HK-2 (cell line): ENCODE results near the gene HDAC4.

ENCODE experiments used
- DNase-seq: peaks from one replicate; pipeline ENCODE4 v3.0.0-alpha.2; 2018; ENCODE audit not compliant: unreplicated experiment

Gene HDAC4

GRCh38 chr2:239167011-239167673 is 233.7 kb downstream of the HDAC4 start:
- DNase-seq, result no peak

DNA sequence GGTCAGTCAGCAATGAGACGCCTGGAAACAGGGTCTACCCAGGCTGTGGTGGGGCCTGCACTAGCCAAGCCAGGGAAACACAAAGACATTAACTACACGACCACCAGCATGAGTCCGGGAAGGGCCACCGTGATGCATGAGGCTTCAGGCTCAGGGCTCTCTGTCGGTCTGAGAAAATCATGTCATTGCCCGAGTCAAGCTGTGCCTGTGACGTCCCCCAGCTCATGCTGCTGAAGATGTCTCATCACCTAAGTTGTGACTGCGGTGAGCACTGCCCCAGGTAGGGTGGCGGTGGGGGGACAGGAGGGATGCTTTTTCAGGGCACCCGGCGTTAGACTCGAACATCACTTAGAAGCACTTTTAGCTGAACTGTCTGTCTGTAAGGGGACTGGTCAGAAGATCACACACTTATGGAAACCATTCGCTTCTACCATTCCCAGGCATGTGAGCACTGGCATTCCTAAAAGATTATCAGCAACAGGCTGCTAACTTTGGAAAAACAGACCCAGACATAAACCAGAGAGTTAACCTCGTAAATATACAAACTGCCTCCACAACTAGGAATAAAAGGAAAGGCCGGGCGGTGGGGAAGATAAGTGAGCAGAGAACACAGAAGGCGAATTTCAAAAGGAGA is 234.5 kb downstream of the HDAC4 start:
- DNase-seq, result no peak

DNA sequence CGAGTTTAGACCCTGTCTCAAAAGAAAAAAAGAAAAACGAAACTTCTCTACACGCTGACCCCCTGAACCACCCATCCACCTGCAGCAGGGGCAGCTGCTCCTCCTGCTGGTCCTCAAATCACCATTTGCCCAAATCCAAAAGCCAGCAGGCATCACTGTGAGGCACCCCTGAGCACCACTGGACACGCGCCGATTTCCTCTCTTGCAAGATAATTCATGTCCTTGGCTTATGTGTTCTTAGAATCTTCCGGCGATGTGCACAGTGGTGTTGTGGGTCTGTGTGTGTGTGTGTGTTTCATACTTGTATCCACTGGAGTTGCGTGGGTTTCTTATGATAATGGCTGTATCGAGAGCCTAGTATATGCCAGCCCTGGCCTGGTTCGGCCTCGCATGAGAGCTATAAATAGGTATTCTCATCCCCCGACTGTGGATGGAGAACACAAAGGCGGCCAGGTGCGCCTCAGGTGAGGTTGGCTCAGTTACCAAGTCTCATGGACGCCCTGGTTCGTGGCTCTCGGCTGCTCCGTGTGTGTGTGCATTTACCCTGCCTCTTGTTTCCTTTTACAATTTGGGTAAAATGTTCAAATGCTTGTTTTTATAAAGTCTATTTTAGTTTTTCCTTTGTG is 235.5 kb downstream of the HDAC4 start:
- no peak for DNase-seq

DNA sequence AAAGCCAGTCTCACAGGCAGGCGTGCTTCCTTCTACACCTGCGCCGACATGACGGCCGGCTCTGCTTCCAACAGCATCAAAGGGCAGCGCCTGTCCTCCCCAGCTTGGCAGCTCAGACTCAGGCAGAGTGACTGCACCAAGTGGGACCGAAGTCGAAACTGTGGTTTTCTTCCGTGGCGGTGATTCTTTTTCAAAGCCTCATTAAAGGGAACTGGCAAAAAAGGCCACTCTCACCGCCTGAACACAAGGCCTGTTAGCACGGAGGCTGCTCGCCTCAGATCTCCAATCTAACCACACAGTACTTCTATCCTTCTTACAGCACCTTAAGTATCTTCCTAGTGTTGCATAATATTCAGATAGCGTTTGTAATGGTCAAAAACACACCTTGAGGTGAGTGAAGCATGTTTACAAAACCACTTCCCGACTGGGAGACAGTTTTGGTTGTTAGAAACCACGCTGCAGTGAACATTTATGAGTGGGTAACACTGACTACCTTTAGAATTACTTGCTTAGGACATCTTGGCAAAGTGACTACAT is 236.4 kb downstream of the HDAC4 start:
- DNase-seq, result no peak

DNA sequence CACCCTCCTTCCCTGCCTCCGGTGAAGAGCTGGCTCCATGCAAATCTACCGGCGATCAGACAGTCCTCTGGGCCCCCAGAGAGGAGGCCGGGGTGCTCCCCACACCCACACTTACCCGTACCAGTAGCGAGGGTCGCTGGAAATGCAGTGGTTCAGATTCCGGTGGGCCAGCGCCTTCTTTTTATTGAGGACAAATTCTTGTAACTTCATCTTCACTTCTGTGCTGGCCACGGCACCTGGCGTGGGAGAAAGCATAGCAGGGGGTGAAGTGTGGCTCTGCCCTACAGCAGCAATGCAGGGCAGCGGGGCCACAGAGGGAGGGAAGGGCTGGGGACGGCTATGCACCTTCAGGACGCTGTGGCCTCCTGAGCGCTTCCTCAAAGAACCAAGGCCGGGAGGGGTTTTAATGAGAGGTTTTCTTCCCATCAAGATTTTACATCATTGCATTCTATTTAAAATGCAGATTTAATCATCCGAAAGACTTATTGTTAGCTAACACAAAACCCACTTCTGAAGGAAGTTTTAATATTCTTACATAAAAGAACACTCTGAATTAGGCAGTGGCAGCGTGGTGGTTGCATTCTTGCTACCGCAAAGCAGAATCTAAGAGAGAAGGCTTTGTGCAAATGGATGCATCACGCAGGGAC is 237.0 kb downstream of the HDAC4 start:
- no peak for DNase-seq

DNA sequence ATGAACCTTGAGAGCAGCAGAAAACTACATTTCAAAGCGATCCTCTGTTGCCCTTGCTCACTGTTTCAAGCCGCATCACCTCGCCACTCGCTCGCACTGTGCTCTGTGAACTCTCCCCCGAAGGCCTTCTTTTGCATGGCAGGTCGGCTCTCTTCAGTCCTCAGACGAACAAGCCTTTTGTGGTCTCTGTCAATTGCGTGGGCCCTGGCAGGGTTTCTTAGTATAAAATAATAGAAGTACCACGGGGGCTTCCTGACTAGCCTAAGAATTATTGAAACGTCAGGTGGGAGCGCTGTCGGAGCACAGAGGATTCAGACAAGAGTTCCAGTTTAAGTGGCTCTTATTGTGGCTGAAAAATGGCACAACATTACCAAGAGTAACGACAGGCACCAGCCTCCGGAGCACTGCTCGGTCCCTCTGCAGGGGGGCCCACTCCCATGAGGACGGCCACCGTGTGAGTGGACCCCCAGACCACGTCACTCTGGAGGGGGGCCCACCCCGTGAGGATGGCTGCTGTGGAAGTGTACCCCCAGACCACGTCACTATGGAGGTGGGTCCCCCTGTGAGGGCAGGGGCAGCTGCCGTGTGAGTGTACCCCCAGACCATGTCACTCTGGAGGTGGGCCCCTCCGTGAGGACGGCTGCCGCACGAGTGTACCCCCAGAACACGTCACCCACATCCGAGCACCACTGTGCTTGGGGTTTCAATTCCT is 237.7 kb downstream of the HDAC4 start:
- no peak for DNase-seq

DNA sequence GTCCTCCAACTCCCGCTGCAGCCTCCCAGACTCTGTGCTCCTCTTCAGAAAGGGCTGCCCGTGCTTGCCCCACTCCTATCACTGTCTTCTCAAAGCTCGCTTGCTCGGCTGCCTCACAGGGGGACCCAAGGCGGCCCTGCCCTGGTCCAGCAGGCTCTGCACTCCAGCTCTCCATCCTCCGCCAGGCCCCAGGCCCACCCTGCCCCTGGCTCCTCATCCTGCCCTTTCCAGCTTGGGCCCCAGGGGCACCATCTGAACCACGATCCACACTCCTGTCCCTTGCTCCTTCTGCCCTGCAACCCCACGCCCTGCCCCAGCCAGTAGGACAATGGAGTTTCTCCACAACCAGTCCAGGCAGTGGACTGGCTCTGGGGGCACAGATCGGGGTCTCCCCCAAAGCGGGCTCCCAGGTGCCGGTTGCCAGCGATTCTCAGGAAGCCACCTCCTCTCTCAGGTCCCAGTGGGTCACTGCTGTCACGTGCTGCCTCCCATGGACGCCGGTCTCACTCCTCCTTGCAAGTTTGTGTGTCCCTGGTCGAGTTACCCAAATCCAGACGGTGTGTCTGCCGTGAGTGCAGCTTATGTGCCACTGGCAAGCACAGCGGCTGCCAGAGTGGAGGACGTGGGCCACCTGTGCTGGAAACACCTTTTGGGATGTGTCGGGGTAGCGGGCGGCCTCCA is 238.5 kb downstream of the HDAC4 start:
- DNase-seq, result no peak

DNA sequence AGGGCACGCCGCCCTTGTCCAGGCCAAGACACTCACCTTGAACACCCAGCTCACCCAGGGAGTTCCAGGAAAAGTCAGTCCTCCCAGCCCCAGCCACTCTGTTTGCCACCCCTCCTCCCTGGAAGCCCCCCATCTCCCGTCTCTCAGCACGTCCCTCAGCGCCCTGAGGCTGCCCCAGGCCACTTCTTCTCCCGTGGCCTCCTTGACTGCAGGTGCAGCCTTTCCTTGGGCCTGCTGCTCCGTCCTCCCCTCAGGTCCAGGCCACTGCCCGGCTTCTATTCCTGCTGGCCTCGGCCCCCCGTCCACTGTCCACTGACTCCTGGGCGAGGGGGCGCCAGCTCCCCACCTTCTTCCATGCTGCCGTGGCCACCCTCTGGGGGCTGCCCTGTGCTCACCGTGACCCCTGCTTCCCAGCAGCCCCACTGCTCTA is 239.1 kb downstream of the HDAC4 start:
- no peak for DNase-seq

DNA sequence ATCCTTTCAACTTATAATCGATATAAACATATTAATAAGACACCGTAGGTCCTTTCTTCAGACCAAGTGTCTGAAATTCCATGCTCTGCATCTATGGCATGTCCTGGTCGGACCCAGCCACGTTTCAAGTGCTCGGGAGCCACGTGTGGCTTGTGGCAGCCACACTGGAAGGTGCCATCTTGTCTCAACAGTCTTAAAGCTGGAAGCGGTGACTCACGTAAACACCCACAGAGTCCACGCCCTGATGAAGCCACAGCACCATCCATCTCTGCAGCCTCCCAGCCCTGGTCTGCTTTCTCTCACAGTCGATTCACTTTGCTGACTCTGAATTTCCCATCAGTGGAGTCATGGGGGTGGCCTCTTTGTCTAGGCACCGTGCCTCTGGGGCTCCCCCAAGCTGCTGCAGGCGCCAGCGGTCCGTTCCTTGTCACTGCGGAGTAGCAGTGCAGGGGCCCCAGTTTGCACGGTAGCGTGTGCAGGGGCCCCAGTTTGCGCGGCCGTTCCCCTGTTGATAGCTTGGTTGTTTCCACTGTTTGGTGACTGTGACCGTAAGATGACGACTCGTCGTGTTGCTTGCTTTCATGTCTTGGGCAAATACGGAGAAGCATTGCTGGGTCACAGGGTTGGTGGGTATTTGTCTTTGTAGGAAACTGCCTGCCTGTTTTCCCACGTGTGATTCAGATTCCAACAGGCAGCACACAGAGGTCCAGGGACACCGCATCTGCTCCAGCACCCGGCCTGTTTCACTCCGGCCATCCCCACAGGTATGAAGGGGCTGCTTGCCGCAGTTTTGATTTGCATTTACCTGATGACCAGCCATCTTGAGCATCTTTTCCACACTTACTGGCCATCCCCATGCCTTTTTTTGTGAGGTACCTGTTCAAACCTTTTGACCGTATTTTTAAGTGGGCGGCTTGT is 240.3 kb downstream of the HDAC4 start:
- no peak for DNase-seq

DNA sequence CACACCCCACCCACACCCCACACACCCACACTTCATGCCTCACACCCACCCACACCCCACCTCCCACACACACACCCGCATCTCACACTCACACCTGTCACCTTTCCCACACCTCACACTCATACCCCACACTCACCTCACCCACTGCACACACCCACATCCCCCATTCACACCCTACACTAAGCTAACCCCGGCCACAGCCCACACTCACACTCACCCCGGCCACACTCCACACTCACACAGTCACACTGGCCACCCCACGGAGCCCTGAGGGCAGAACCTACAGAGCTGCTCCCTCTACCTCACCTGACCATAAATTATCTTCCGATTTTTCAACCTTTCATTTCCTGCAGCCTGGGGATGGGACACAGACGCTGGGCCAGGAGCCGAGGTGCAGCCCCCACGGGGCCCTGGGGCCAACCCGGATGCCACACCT is 241.3 kb downstream of the HDAC4 start:
- DNase-seq, result no peak

DNA sequence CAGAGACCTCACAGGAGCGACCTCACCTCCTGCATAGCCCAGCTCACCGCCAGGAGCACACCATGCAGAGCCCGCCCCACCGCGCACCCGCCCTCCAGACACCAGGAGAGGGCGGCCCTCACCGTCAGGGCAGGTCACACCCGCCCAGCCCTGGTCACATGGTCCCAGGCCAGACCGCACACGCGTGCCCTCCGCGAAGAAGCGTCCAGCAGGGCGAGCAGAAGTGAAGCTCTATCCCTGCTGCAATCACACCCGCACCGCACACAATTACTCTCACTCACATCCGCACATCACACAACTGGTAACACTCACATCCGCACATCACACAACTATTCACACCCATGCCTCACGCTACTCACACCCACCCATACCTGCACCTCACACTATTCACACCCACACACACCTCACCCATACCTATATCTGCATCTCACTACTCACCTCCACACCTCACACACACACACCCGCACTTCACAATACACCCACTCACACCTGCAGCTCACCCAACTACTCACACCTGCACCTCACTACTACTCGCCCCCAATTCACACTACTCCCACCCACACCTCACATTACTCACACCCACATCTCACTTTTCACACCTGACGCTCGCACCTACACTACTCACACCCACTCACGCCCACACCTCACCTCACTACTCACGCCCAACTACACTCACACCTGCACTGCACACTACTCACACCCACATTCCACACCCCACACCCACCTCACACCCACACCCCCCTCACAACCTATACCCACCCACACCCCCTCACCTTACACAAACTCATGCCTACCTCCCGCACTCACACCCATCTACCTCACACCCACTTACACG is 242.0 kb downstream of the HDAC4 start:
- DNase-seq, result no peak

- DNase-seq, result peak; percentile 37
Measured at GRCh38 chr2:239157771-239158170, 243.0 kb downstream of the HDAC4 start.

- no peak for DNase-seq
Measured at GRCh38 chr2:239157269-239157668, 243.6 kb downstream of the HDAC4 start.

DNA sequence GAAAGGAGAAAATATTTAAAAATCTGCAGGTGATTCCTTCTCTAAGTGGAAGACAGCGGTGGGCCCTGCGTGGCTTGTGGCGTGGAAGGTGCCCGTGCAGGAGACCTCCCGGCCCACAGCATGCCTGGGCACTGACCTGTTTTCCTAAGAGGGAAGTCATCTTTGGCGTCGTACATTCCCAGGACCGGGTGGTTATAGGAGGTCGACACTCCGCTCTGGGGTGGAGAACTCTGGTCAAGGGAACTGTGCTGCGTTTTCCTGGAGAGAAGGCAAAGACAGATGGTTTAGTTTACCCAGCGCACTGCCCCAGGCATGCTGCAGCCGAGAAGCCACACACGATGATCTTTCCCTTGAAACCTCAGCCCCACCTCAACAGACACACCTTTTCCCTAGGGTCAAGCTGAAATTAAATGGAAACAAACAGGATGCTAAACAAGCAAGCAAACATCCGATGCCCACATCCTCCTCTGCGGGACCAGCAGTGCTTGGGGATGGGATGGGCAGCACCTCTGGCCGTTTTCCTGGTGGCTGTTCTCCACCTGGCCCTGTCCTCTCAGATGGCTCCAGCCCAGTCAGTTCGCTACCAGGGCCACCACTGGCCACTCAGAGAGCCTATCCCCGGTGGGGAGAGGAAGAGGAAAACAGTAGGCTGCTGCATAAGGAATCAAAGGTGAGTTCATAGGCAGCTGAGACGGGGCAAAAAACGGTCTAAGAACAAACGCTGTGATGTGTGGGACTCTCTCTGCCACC is 244.1 kb downstream of the HDAC4 start:
- no peak for DNase-seq

- DNase-seq, result no peak
Measured at GRCh38 chr2:239155806-239156480, 244.9 kb downstream of the HDAC4 start.

DNA sequence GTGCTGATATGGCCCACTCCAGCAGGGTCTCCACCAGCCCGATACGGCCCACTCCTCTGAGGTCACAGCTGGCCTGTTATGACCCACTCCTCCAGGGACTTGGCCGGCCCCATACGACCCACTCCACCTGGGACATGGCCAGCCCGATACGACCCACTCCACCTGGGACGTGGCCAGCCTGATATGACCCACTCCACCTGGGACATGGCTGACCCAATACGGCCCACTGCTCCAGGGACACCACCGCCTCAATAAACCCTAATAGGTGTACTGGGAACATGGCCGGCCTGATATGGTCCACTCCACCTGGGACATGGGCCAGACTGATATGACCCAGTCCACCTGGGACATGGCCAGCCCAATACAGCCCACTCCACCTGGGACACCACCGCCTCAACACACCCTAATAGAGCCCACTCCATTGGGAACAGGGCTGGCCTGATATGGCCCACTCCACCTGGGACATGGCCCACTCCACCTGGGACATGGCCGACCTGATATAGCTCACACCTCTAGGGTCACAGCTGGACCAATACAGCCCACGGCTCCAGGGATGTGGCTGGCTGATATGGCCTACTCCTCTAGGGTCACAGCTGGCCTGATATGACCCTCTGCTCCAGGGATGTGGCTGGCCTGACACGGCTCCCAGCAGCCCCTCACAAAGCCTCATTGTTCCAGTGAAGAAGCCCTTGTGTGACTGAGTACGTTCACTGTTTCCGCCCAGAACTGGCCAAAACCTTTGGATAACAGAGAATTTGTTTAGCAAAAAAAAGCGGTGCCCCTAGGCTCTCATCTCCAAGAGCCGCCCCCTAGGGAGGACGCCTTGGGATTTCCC is 245.6 kb downstream of the HDAC4 start:
- DNase-seq, result no peak
